Activated naive CD4-positive, alpha-beta T cell treated with anti-CD3 and anti-CD28 coated beads, Interleukin-2, amount 50 U/mL, for 24 hours (primary cell): Measurements from ENCODE around the gene RHOC.
A peak's percentile ranks its signal among the peaks of the same experiment; 100 is the strongest.

ENCODE experiments used
- H3K27ac Mint-ChIP-seq: one replicate; pipeline ENCODE4 v1.8.0; 2021; ENCODE audit warnings: mild to moderate bottlenecking, mixed read lengths
- H3K27me3 Mint-ChIP-seq: one replicate; pipeline ENCODE4 v1.8.0; 2021; ENCODE audit warnings: mixed read lengths
- H3K36me3 Mint-ChIP-seq: one replicate; pipeline ENCODE4 v1.8.0; 2021; ENCODE audit warnings: mixed read lengths
- H3K4me1 Mint-ChIP-seq: one replicate; pipeline ENCODE4 v1.8.0; 2021; ENCODE audit warnings: mixed read lengths
- H3K4me3 Mint-ChIP-seq: one replicate; pipeline ENCODE4 v1.8.0; 2021; ENCODE audit warnings: mild to moderate bottlenecking, mixed read lengths
- H3K9me3 Mint-ChIP-seq: one replicate; pipeline ENCODE4 v1.8.0; 2021; ENCODE audit warnings: mixed read lengths

RHOC gene

GRCh38 chr1:112678605-112679004 is 28.3 kb downstream of the RHOC start:
- Mint-ChIP-seq H3K36me3 (peaks cover 7% of the 10 kb centered on the region), H3K4me1 (peaks cover 47% of the 10 kb centered on the region), H3K4me3 (no peak overlapping the region), H3K27me3 (no peaks in the 10 kb centered on the region), H3K27ac (no peak overlapping the region), H3K9me3 (no peaks in the 10 kb centered on the region)

GRCh38 chr1:112677501-112677900 is 29.4 kb downstream of the RHOC start:
- Mint-ChIP-seq H3K36me3 (peaks cover 7% of the 10 kb centered on the region), H3K4me3 (no peak overlapping the region), H3K27me3 (no peaks in the 10 kb centered on the region), H3K4me1 (peaks cover 56% of the 10 kb centered on the region), H3K27ac (no peak overlapping the region), H3K9me3 (no peaks in the 10 kb centered on the region)

GRCh38 chr1:112676543-112676942 is 30.4 kb downstream of the RHOC start:
- Mint-ChIP-seq H3K27me3 (no peaks in the 10 kb centered on the region), H3K36me3 (peaks cover 6% of the 10 kb centered on the region), H3K27ac (peak overlapping the region; percentile 11), H3K4me1 (peaks cover 56% of the 10 kb centered on the region), H3K4me3 (peak overlapping the region; percentile 77), H3K9me3 (no peaks in the 10 kb centered on the region)

DNA sequence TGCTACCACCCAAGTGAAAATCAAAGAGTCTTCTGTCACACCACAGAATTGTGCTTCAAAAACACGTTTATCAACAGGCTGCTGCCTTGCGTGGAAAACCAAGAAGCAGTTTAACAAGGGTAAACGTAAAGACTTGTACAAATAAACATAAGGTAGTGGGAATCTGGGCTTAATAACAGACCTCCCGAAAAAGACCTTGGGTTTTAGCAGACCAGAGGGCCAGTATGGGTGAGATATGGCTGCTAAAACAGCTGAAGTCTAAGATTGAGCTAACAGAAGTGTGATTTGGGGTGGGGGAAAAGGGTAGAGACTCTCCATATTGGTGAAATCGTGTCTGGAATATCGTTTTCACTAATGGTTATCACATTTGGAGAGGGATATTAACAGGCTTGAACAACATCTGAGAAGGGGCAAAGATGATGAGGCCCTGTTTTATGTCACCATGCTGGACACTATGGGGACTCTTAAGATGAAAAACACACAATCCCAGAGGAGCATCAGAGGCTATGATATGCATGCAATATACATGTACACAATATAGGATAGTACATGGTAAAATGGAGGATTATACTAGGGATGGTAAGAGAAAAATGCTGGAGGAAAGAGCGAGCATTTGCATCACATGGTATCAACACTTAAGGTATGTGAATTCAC is 31.1 kb downstream of the RHOC start:
- Mint-ChIP-seq H3K36me3 (peaks cover 9% of the 10 kb centered on the region), H3K9me3 (no peaks in the 10 kb centered on the region), H3K27me3 (no peaks in the 10 kb centered on the region), H3K4me1 (peaks cover 56% of the 10 kb centered on the region), H3K4me3 (peak overlapping the region; percentile 77), H3K27ac (peak overlapping the region; percentile 66)

GRCh38 chr1:112674986-112675727 is 31.8 kb downstream of the RHOC start:
- peak overlapping the region; percentile 93 for H3K27ac Mint-ChIP-seq
- peak overlapping the region; percentile 93 for H3K4me3 Mint-ChIP-seq
- H3K27me3 Mint-ChIP-seq, result no peaks in the 10 kb centered on the region
- no peaks in the 10 kb centered on the region for H3K9me3 Mint-ChIP-seq
- peaks cover 56% of the 10 kb centered on the region for H3K4me1 Mint-ChIP-seq
- peaks cover 15% of the 10 kb centered on the region for H3K36me3 Mint-ChIP-seq

DNA sequence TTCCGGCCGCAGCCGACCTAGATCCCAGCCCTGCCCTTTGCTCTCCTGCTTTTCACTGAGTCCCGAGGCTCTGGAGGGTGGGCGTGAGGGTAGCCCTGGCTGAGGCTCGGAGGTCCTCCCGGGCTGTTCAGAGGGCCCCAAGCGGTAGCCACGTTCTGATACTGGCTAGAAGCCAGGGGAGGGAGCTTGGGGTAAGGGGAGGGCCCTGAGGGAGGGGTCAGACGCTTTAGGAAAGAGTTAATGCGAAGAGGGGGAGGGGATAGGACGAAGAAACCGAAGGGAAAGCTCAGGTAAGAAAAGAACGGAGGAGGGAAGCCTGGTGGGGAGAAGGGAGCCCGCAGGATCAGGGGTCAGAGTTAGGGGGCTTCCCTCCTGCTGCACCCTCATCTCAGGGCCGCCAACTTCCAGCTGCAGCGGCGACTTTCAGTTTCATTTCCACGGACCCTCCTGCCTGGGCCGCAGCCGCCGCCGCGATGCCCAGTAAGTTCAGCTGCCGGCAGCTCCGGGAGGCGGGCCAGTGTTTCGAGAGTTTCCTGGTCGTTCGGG is 32.4 kb downstream of the RHOC start, which contains the start of gene MOV10:
TSS of gene MOV10 (plus strand) at position 220 of the 546 bp plus-strand sequence. CDS start at position 474, 254 bp downstream.
- Mint-ChIP-seq H3K36me3 (peaks cover 17% of the 10 kb centered on the region), H3K27ac (peak within 1 kb of the TSS; percentile 93), H3K9me3 (no peaks in the 10 kb centered on the region), H3K4me1 (peaks cover 61% of the 10 kb centered on the region), H3K4me3 (peak within 1 kb of the TSS; percentile 93), H3K27me3 (no peaks in the 10 kb centered on the region)

DNA sequence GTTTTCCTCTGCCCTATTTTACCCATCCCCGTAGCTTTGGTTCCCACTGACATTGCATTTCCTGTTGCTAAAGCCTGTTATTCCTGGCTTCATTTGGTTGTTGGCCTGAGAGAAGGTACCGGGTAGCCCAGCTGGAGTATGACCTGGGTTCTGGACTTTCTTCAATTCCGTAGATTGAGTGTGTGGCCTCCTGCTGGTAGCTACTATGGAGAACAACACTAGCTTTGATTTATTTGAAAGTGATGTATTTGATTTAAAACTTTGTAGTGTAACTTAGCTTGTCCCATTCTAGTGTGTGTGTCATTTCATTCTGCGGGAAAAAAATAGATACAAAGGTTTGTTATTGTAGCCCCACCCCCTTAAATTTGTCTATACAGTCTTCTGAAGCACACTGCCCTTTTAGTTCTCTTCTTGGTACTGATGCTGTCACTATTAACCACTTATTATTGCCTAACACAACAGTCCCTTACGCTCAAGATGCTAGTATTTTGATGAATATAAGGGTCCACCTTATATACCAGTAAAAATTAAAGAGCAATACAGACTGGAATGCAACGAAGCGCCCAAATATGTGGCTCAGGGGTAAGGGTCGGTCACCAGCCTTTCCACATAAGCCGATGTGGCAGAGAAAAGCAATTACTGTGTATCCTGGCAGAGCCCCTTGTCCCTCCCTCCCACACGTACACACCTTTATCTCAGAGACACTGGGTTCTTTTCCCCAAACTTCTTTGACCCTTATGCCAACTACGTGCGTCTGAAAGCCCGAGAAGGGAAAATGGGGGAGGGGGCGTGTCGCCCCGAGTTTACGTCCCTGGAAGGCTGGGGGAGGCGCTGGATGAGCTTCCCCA is 33.1 kb downstream of the RHOC start:
- no peaks in the 10 kb centered on the region for H3K27me3 Mint-ChIP-seq
- H3K4me3 Mint-ChIP-seq, result peak overlapping the region; percentile 93
- H3K4me1 Mint-ChIP-seq, result peaks cover 61% of the 10 kb centered on the region
- peak overlapping the region; percentile 93 for H3K27ac Mint-ChIP-seq
- peaks cover 22% of the 10 kb centered on the region for H3K36me3 Mint-ChIP-seq
- H3K9me3 Mint-ChIP-seq, result no peaks in the 10 kb centered on the region

DNA sequence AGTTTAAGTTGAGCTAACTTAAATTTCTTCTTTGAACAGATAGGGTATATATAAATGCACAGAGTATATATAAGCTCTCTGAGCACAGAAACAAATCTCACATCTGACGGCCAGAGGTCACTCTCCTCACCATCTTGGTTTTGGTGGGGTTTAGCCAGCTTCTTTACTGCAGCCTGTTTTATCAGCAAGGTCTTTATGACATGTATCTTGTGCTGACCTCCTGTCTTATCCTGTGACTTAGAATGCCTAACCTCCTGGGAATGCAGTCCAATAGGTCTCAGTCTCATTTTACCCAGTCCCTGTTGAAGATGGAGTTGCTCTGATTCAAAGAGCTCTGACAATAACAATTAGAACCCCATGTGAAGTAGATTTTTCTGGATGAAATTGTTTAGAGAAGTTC is 34.1 kb downstream of the RHOC start:
- peaks cover 62% of the 10 kb centered on the region for H3K4me1 Mint-ChIP-seq

GRCh38 chr1:112672009-112672408 is 34.9 kb downstream of the RHOC start:
- H3K36me3 Mint-ChIP-seq, result peaks cover 36% of the 10 kb centered on the region
- peaks cover 61% of the 10 kb centered on the region for H3K4me1 Mint-ChIP-seq
- H3K9me3 Mint-ChIP-seq, result no peaks in the 10 kb centered on the region
- H3K27ac Mint-ChIP-seq, result no peak overlapping the region
- H3K27me3 Mint-ChIP-seq, result no peaks in the 10 kb centered on the region
- H3K4me3 Mint-ChIP-seq, result no peak overlapping the region

More for the DNA sequence above, 34.1 kb downstream of the RHOC start:
- H3K9me3 Mint-ChIP-seq, result no peaks in the 10 kb centered on the region
- H3K27me3 Mint-ChIP-seq, result no peaks in the 10 kb centered on the region
- H3K27ac Mint-ChIP-seq, result peak overlapping the region; percentile 6
- H3K36me3 Mint-ChIP-seq, result peaks cover 31% of the 10 kb centered on the region
- H3K4me3 Mint-ChIP-seq, result peak overlapping the region; percentile 24

DNA sequence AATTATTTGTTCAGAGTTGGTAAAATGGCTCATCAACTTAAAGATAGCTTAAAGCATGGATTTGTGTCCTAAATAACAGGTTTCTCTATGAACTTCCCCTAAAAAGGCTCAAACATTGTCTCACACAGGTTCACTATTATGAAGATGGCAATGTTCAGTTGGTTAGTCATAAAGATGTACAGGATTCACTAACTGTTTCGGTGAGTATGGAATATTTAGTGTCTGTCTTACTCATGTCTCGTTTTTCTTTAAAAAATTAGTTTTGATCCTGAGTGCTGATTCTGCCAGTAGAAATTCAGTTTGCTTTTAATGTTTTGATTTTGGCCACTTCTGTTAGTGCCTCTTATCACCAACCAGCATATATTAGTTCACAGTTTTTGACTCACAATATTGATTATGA is 40.0 kb downstream of the RHOC start:
- Mint-ChIP-seq H3K4me1 (peaks cover 30% of the 10 kb centered on the region), H3K4me3 (no peak overlapping the region), H3K27ac (peak overlapping the region; percentile 91), H3K27me3 (no peaks in the 10 kb centered on the region), H3K36me3 (peaks cover 40% of the 10 kb centered on the region), H3K9me3 (no peaks in the 10 kb centered on the region)

- peaks cover 30% of the 10 kb centered on the region for H3K4me1 Mint-ChIP-seq
- no peaks in the 10 kb centered on the region for H3K27me3 Mint-ChIP-seq
- H3K36me3 Mint-ChIP-seq, result peaks cover 40% of the 10 kb centered on the region
- H3K4me3 Mint-ChIP-seq, result no peak overlapping the region
- no peaks in the 10 kb centered on the region for H3K9me3 Mint-ChIP-seq
- peak overlapping the region; percentile 59 for H3K27ac Mint-ChIP-seq
Observed at GRCh38 chr1:112665857-112666256, 41.1 kb downstream of the RHOC start.

DNA sequence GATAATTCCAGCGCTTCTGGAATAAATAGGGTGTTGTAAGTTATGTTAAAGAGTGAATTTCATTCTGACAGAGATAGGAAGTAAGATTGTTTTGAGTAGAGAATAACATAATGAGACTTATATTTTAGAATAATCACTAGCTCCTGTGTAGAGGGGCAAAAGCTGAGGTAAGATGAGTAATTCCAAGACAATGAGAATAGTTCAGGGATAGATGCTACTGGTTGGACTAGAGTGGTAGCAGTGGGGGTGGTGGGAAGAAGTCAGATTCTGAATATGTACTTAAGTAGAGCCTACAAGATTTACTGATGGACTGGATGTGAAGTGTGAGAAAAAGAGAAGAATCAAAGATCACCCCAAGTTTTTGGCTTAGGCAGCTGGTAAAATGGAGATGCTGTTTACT is 55.7 kb downstream of the RHOC start:
- peaks cover 23% of the 10 kb centered on the region for H3K36me3 Mint-ChIP-seq
- H3K4me1 Mint-ChIP-seq, result peaks cover 36% of the 10 kb centered on the region
- no peaks in the 10 kb centered on the region for H3K27me3 Mint-ChIP-seq
- H3K9me3 Mint-ChIP-seq, result no peaks in the 10 kb centered on the region
- no peak overlapping the region for H3K4me3 Mint-ChIP-seq
- peak overlapping the region; percentile 81 for H3K27ac Mint-ChIP-seq
